Esophagus muscularis mucosa (tissue), 3 donors: Measurements from ENCODE around the gene CAPZA1.

Experiments
- POLR2A ChIP-seq: fragments of 450-650 bp; IDR thresholded peaks from one replicate; pipeline ENCODE4 v1.6.1; 2017; ENCODE audit warnings: antibody characterized with exemption, moderate library complexity, mild to moderate bottlenecking, low read depth
- TF ChIP-seq, protein P1 (sequence below), 3 experiments: fragments of 200-600 bp in 2 of 3; fragments of 450-650 bp in 1 of 3; sonication (generic) in 2 of 3; IDR thresholded peaks; one replicate each; pipeline ENCODE4 v1.5.1; 2017 to 2019; ENCODE audit warnings: antibody characterized with exemption in 3 of 3, mild to moderate bottlenecking in 2 of 3, moderate library complexity in 1 of 3

GRCh38 chr1:112710586-112710985 lies 91.0 kb downstream of the CAPZA1 start:
- no peak for TF ChIP-seq POLR2A
- TF ChIP-seq, protein P1, sequence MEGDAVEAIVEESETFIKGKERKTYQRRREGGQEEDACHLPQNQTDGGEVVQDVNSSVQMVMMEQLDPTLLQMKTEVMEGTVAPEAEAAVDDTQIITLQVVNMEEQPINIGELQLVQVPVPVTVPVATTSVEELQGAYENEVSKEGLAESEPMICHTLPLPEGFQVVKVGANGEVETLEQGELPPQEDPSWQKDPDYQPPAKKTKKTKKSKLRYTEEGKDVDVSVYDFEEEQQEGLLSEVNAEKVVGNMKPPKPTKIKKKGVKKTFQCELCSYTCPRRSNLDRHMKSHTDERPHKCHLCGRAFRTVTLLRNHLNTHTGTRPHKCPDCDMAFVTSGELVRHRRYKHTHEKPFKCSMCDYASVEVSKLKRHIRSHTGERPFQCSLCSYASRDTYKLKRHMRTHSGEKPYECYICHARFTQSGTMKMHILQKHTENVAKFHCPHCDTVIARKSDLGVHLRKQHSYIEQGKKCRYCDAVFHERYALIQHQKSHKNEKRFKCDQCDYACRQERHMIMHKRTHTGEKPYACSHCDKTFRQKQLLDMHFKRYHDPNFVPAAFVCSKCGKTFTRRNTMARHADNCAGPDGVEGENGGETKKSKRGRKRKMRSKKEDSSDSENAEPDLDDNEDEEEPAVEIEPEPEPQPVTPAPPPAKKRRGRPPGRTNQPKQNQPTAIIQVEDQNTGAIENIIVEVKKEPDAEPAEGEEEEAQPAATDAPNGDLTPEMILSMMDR (IDR thresholded peaks at IDR 0.05) = no peak
